Caki2 (cell line): ENCODE measurements around the gene GRIN2A. TPM values are rescaled to one million over a fixed set of nuclear protein-coding genes. Genes with fewer than 3 reads are reported as not detected.

Experiments
- DNase-seq: peaks from one replicate; pipeline ENCODE4 v3.0.0-alpha.2; 2015; ENCODE audit warnings: low read depth
- in situ Hi-C: cut with HindIII; loops from 2 replicates; pipeline ENCODE4 v1.10.0; 2016; ENCODE audit warnings: low sequenced_read_pairs, low pct_unique_long_range_greater_than_20kb, mixed read lengths
- total RNA-seq: library from RNA; depleted of rRNA; stranded (reverse); fragments of >200 nt; shearing (Covaris generic); gene quantifications from 2 replicates; pipeline ENCODE4 v1.2.3, GENCODE V29; 2014; ENCODE audit warnings: low replicate concordance

The GRIN2A gene
- total RNA-seq, 1 experiment from 2014 or later, result not detected

GRCh38 chr16:10020866-10021265 lies 161.4 kb downstream of the GRIN2A start:
- in situ Hi-C loops, result no loop called here
- no peak for DNase-seq

DNA sequence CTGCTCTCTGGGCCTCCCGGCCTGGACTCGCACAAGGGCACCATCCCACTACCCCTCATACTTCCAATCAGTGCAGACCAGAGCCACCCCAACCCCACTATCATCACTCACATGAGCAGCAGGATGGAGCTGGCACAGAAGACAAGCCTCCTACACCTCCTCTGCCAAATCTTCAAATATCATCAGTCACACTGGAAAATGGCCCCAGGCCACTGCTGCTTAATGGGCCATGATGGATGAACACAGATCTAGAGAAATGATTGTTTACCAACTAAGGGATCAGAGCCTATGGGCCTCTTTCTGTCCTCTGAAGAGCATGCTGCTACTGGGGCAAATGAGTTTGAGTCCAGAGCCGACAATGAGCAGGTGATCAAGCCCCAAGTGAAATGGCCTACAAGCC lies 165.5 kb downstream of the GRIN2A start:
- DNase-seq, result no peak
- in situ Hi-C loops, result no loop called here

- DNase-seq, result no peak
- in situ Hi-C loops, result no loop called here
These were observed 166.8 kb downstream of the GRIN2A start for GRCh38 chr16:10015397-10015796.

GRCh38 chr16:10013774-10014173 lies 168.5 kb downstream of the GRIN2A start:
- in situ Hi-C loops, result no loop called here
- DNase-seq, result no peak

GRCh38 chr16:10013364-10013763 lies 168.9 kb downstream of the GRIN2A start:
- in situ Hi-C loops, result no loop called here
- no peak for DNase-seq

GRCh38 chr16:10009684-10010083 lies 172.5 kb downstream of the GRIN2A start:
- DNase-seq, result no peak
- in situ Hi-C loops, result no loop called here

DNA sequence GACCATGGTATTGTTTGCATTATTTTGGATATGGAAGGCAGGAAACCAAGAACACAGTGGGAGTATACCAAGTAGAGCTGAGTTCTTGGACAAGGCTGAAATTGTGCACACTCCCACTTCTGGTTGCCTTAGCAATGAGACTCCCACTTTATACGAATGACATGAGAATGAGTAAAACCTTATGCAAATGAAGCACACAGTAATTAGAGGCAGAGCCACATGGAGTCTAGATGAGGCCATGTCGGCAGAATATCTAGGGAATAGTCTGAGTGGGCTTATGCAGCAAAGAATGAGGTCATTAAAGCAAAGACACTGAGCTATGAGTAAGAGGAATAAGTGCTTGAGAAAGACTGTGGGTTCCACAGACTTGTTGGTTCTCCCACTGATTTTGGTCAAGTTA lies 178.7 kb downstream of the GRIN2A start:
- DNase-seq, result no peak
- in situ Hi-C loops, result no loop called here

DNA sequence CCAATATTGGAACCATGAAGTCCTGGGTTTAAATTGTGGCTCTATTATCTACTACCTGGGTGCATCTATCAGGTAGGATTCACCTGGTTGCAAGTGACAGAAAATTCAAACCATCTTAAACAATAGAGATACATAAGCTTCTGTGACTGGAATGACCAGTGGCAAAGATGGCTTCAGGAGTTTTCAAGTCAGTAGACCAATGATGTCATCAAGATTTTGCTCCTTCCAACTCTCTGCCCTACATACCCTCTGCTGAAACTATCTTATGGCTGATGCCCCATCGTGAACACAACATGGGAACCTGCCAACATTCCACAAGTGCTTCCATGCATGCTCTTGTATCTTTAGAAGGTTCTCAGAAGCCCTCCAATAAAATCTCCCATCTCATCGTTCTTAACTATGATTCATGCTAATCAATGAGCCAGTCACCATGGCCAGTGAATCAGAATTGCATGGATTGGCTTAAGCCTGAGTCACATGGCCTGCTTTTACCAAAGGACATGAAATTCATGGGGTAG lies 180.9 kb downstream of the GRIN2A start:
- in situ Hi-C loops, result no loop called here
- peak; percentile 49 for DNase-seq

DNA sequence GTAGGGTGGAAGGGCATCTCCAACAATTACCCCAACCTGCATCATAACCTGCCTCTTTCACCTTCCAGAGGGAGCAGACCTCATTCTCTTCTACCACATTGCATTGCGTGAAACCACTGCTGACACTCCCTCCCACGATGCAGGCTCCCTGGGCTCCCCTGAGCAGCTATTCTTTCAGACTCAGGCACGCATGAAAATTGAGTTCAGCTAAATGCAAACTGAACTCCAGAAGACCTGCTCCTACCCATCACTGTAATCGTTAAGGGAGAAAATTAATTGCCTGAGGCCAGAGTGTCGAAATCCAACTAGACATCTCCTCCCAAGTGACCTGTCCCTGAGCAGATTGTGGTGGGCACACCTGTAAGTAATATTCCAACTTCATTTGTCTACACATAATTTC lies 186.0 kb downstream of the GRIN2A start:
- no peak for DNase-seq
- in situ Hi-C loops, result no loop called here

GRCh38 chr16:9992441-9992840 lies 189.8 kb downstream of the GRIN2A start:
- no peak for DNase-seq
- in situ Hi-C loops, result no loop called here

- DNase-seq, result no peak
- in situ Hi-C loops, result no loop called here
These were observed 201.2 kb downstream of the GRIN2A start for GRCh38 chr16:9980981-9981380.

- DNase-seq, result no peak
- in situ Hi-C loops, result no loop called here
These were observed 204.0 kb downstream of the GRIN2A start for GRCh38 chr16:9978160-9978725.

GRCh38 chr16:9977333-9977897 lies 204.8 kb downstream of the GRIN2A start:
- no peak for DNase-seq
- in situ Hi-C loops, result no loop called here

GRCh38 chr16:9976601-9977000 lies 205.6 kb downstream of the GRIN2A start:
- DNase-seq, result no peak
- in situ Hi-C loops, result no loop called here

DNA sequence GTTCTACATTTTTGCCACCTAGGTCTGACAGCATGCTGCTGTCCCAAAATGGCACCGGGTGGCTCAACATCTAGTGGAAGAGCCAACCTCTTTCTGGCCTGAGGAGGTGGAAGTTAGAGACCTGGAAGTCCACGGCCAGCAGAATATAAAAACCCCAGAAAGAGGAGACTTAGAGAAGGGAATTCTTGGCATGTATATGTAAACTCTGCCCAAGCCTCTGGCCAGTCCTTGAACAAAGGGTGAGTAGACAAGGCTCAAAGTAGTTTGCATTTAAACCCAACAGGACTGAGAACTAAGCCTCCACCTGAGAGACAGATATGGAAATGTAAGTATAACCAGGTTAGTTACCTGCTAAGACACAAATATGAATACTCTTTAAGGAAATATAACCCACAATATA lies 210.3 kb downstream of the GRIN2A start:
- in situ Hi-C loops, result no loop called here

GRCh38 chr16:9970796-9971195 lies 211.4 kb downstream of the GRIN2A start:
- DNase-seq, result no peak
- in situ Hi-C loops, result no loop called here

More for the DNA sequence above, 210.3 kb downstream of the GRIN2A start:
- DNase-seq, result no peak

- DNase-seq, result no peak
- in situ Hi-C loops, result no loop called here
These were observed 212.0 kb downstream of the GRIN2A start for GRCh38 chr16:9970244-9970643.

GRCh38 chr16:9969580-9969979 lies 212.6 kb downstream of the GRIN2A start:
- in situ Hi-C loops, result no loop called here
- no peak for DNase-seq

- peak; percentile 63 for DNase-seq
- in situ Hi-C loops, result no loop called here
These were observed 215.6 kb downstream of the GRIN2A start for GRCh38 chr16:9966569-9967157.

DNA sequence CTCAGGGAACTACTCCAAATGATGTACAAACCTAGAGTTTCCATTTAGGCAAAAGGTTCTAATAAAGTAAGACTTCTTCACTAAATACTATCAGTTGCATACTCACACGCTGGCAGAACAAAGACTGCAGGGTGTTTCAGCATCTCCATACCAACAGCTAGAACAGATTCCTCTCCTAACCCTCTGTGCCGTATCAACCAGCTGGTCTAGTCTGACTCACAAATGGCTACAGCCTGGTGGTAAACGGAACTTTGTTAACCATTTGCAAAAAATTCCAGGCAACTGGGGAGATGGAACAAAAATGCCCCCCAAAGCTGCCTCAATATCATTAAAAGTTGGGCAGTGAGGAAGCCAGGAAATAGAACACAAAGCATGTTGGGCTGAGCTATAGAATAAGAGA lies 217.1 kb downstream of the GRIN2A start:
- DNase-seq, result peak; percentile 62
- in situ Hi-C loops, result no loop called here
